Panc1 (cell line): ENCODE measurements around the gene TGM3. TPM values are rescaled to one million over a fixed set of nuclear protein-coding genes. Genes with fewer than 3 reads are reported as not detected.

ENCODE experiments used
- ATAC-seq: fragments of 200-7000 bp; cut with Tn5 transposase; 2 replicates; pipeline ENCODE4 v1.9.1; 2020; ENCODE audit warnings: mild to moderate bottlenecking, moderate library complexity
- BruUV-seq: library from RNA; stranded (reverse); fragments of 400-500 nt; replicated peaks from 2 replicates; lab custom pipeline; 2021; lab: Mats Ljungman, UMichigan
- CTCF ChIA-PET: fragments of 300-600 bp; sonication (Branson Sonifier 250); formaldehyde crosslinking; loops from one replicate; lab custom pipeline; 2022; ENCODE audit warnings: antibody characterized with exemption; lab: Charles Lee
- POLR2A ChIA-PET: fragments of 300-600 bp; sonication (Branson Sonifier 250); formaldehyde crosslinking; loops from one replicate; lab custom pipeline; 2022; ENCODE audit warnings: antibody characterized with exemption; lab: Charles Lee
- DNase-seq: peaks from one replicate; pipeline ENCODE4 v3.0.0-alpha.2; 2010; ENCODE audit warnings: low read depth, low spot score
- H3K27ac ChIP-seq: 2 replicates; pipeline ENCODE4 v1.5.1; 2011; ENCODE audit warnings: mild to moderate bottlenecking, low read length, inconsistent platforms
- H3K27me3 ChIP-seq: fragments of 200-500 bp; sonication (Bioruptor generic); 2 replicates; pipeline ENCODE4 v1.6.0; 2014; ENCODE audit warnings: low read length, inconsistent platforms; ENCODE audit not compliant: control insufficient read depth, insufficient read depth
- H3K36me3 ChIP-seq: fragments of 200-500 bp; sonication (Bioruptor generic); 2 replicates; pipeline ENCODE4 v1.5.1; 2014; ENCODE audit warnings: inconsistent platforms, mild to moderate bottlenecking, low read length, moderate library complexity; ENCODE audit not compliant: control insufficient read depth, insufficient read depth
- H3K4me1 ChIP-seq: 2 replicates; pipeline ENCODE4 v1.5.1; 2011; ENCODE audit warnings: inconsistent platforms, mild to moderate bottlenecking, low read length, moderate library complexity; ENCODE audit not compliant: control insufficient read depth, insufficient read depth
- H3K4me3 ChIP-seq, 2 experiments: 2 replicates each; pipeline ENCODE4 v1.5.1; 2011 to 2012; ENCODE audit warnings: low read depth in 2 of 2, low read length in 2 of 2, mild to moderate bottlenecking in 2 of 2, inconsistent platforms in 1 of 2, moderate library complexity in 1 of 2
- H3K9me3 ChIP-seq: fragments of 200-500 bp; sonication (Bioruptor generic); 2 replicates; pipeline ENCODE4 v1.5.1; 2014; ENCODE audit warnings: low read depth, mild to moderate bottlenecking, inconsistent platforms, low read length, moderate library complexity; ENCODE audit not compliant: control insufficient read depth, insufficient read depth
- POLR2AphosphoS5 ChIP-seq: IDR thresholded peaks from 2 replicates; pipeline ENCODE4 v1.6.1; 2012; ENCODE audit warnings: mild to moderate bottlenecking, low read depth, low read length, moderate library complexity
- SIN3A ChIP-seq: IDR thresholded peaks from 2 replicates; pipeline ENCODE4 v1.6.1; 2012; ENCODE audit warnings: low read depth, mild to moderate bottlenecking, low read length, moderate library complexity, borderline replicate concordance; ENCODE audit not compliant: insufficient read depth
- TCF7L2 ChIP-seq: IDR thresholded peaks from 2 replicates; pipeline ENCODE4 v1.6.1; 2011; ENCODE audit warnings: mild to moderate bottlenecking, low read depth, low read length, inconsistent platforms
- in situ Hi-C: cut with HindIII; loops from 2 replicates; pipeline ENCODE4 v1.10.0; 2016; ENCODE audit warnings: low sequenced_read_pairs, low pct_unique_long_range_greater_than_20kb
- intact Hi-C: fragments of 100-400 bp; cut with micrococcal nuclease; formaldehyde crosslinking; loops from one replicate; pipeline ENCODE4 v1.10.0; 2022; ENCODE audit not compliant: unreplicated experiment
- total RNA-seq: library from RNA; stranded (reverse); gene quantifications from one replicate; pipeline ENCODE4 v1.2.1, GENCODE V29; 2021; ENCODE audit not compliant: unreplicated experiment
- TF ChIP-seq, protein P1 (sequence below): fragments of 450-650 bp; IDR thresholded peaks from 2 replicates; pipeline ENCODE4 v1.5.1; 2017; ENCODE audit warnings: mild to moderate bottlenecking
- TF ChIP-seq, protein P2 (sequence below), 2 experiments: IDR thresholded peaks; 2 replicates each; pipeline ENCODE4 v1.6.1; 2011 to 2012; ENCODE audit warnings: low read depth in 2 of 2, control low read depth in 1 of 2, low read length in 1 of 2, mild to moderate bottlenecking in 1 of 2, moderate library complexity in 1 of 2; ENCODE audit not compliant: insufficient read depth in 1 of 2

Gene TGM3
- total RNA-seq, 1 experiment from 2014 or later, result not detected

DNA sequence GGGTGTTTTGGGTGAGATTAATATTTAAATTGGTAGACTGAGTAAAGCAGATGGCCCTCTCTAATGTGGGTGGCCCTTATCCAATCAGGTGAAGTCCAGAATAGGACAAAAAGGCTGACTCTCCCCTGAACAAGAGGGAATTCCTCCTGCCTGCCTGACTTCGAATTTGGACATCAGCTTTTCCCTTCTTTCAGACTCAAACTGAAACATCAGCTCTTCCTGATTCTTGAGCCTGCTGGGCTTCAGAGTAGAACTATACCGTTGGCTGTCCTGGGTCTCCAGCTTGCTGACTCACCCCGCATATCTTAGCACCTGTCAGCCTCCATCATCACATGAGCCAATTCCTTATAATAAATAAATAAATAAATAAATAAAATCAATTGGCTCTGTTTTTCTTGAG is 69.9 kb downstream of the TGM3 start:
- H3K27ac ChIP-seq, result no peak overlapping the region
- TF ChIP-seq TCF7L2 (no peak), POLR2AphosphoS5 (no peak), SIN3A (no peak)
- TF ChIP-seq, protein P1, sequence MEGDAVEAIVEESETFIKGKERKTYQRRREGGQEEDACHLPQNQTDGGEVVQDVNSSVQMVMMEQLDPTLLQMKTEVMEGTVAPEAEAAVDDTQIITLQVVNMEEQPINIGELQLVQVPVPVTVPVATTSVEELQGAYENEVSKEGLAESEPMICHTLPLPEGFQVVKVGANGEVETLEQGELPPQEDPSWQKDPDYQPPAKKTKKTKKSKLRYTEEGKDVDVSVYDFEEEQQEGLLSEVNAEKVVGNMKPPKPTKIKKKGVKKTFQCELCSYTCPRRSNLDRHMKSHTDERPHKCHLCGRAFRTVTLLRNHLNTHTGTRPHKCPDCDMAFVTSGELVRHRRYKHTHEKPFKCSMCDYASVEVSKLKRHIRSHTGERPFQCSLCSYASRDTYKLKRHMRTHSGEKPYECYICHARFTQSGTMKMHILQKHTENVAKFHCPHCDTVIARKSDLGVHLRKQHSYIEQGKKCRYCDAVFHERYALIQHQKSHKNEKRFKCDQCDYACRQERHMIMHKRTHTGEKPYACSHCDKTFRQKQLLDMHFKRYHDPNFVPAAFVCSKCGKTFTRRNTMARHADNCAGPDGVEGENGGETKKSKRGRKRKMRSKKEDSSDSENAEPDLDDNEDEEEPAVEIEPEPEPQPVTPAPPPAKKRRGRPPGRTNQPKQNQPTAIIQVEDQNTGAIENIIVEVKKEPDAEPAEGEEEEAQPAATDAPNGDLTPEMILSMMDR, result no peak
- TF ChIP-seq, protein P2, sequence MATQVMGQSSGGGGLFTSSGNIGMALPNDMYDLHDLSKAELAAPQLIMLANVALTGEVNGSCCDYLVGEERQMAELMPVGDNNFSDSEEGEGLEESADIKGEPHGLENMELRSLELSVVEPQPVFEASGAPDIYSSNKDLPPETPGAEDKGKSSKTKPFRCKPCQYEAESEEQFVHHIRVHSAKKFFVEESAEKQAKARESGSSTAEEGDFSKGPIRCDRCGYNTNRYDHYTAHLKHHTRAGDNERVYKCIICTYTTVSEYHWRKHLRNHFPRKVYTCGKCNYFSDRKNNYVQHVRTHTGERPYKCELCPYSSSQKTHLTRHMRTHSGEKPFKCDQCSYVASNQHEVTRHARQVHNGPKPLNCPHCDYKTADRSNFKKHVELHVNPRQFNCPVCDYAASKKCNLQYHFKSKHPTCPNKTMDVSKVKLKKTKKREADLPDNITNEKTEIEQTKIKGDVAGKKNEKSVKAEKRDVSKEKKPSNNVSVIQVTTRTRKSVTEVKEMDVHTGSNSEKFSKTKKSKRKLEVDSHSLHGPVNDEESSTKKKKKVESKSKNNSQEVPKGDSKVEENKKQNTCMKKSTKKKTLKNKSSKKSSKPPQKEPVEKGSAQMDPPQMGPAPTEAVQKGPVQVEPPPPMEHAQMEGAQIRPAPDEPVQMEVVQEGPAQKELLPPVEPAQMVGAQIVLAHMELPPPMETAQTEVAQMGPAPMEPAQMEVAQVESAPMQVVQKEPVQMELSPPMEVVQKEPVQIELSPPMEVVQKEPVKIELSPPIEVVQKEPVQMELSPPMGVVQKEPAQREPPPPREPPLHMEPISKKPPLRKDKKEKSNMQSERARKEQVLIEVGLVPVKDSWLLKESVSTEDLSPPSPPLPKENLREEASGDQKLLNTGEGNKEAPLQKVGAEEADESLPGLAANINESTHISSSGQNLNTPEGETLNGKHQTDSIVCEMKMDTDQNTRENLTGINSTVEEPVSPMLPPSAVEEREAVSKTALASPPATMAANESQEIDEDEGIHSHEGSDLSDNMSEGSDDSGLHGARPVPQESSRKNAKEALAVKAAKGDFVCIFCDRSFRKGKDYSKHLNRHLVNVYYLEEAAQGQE (IDR thresholded peaks at IDR 0.05; ENCODE audit: insufficient read depth in 1 of 2, low read depth in 2 of 2, low read length in 1 of 2), result no peak
- no TSS peak for BruUV-seq
- H3K4me1 ChIP-seq, result no peaks in the 10 kb centered on the region
- H3K27me3 ChIP-seq, result peaks cover 4% of the 10 kb centered on the region
- H3K9me3 ChIP-seq, result peaks cover 3% of the 10 kb centered on the region; the same call in 1 of the 2 replicates
- in situ Hi-C loops (no loop called here), intact Hi-C loops (no loop called here)
- POLR2A ChIA-PET, result interaction anchor here (0.6 kb wide), 1 partner anchor 457 kb away, joined by 4 read pairs; no protein-coding TSS in a partner anchor
- CTCF ChIA-PET, result no interaction called here
- DNase-seq (no peak), ATAC-seq (no peak)
- H3K4me3 ChIP-seq, result no peak overlapping the region
- H3K36me3 ChIP-seq, result no peaks in the 10 kb centered on the region

DNA sequence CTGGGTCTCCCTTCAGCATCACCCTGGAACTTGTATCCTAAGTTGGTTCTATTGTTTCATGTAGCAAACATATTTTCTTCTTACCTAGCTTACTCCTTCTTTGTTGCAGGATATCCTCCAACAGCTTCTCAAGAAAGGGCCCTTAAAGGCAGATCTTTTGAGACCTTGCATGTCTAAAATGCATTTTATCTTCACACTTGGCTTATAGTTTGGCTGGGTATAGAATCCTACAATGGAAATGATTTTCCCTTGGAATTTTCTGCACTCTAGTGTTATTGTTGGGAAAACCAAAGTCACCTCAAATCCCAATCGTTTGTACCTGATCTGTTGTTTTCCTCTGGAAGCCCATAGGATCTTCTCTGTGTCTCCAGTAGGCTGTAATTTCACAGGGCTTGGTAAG is 72.8 kb downstream of the TGM3 start:
- DNase-seq (no peak), ATAC-seq (no peak)
- TF ChIP-seq SIN3A, result no peak
- TF ChIP-seq TCF7L2, result no peak
- TF ChIP-seq, protein P2 (IDR thresholded peaks at IDR 0.05; ENCODE audit: insufficient read depth in 1 of 2, low read depth in 2 of 2, low read length in 1 of 2), result no peak
- Histone ChIP-seq H3K27ac (no peak overlapping the region), H3K36me3 (no peaks in the 10 kb centered on the region), H3K9me3 (no peaks in the 10 kb centered on the region), H3K4me1 (no peaks in the 10 kb centered on the region), H3K4me3 (no peak overlapping the region), H3K27me3 (peaks cover 2% of the 10 kb centered on the region)
- POLR2A ChIA-PET, result no interaction called here
- in situ Hi-C loops (no loop called here), intact Hi-C loops (no loop called here)
- no TSS peak for BruUV-seq
- CTCF ChIA-PET, result no interaction called here
